AG10803 (cell line): ENCODE results near the gene GLIPR2.

ENCODE experiments used
- DNase-seq: peaks from one replicate; pipeline ENCODE4 v3.0.0; 2010; ENCODE audit warnings: low read depth
- H3K4me3 ChIP-seq: 2 replicates; pipeline ENCODE4 v1.5.1; 2011; ENCODE audit warnings: mild to moderate bottlenecking, low read length, control low read depth
- CTCF ChIP-seq: conservative IDR thresholded peaks from 2 replicates; pipeline ENCODE4 v1.5.1; 2011; ENCODE audit warnings: mild to moderate bottlenecking, low read length, control low read depth, inconsistent platforms

The GLIPR2 gene

GRCh38 chr9:36099718-36100117 lies 36.8 kb upstream of the GLIPR2 start:
- no peak overlapping the region for H3K4me3 ChIP-seq
- DNase-seq = no peak
- no peak for TF ChIP-seq CTCF

GRCh38 chr9:36100532-36100931 lies 36.0 kb upstream of the GLIPR2 start:
- no peak overlapping the region for H3K4me3 ChIP-seq
- DNase-seq = peak; percentile 80
- peak; percentile 58 for TF ChIP-seq CTCF

- peak; percentile 99 for DNase-seq
- no peak for TF ChIP-seq CTCF
- H3K4me3 ChIP-seq = no peak overlapping the region
These were observed 34.4 kb upstream of the GLIPR2 start for GRCh38 chr9:36101916-36102741.

GRCh38 chr9:36102742-36103495 lies 33.6 kb upstream of the GLIPR2 start:
- peak; percentile 67 for DNase-seq
- no peak overlapping the region for H3K4me3 ChIP-seq
- peak; percentile 52 for TF ChIP-seq CTCF

GRCh38 chr9:36109071-36109470 lies 27.5 kb upstream of the GLIPR2 start:
- no peak for TF ChIP-seq CTCF
- DNase-seq = no peak
- no peak overlapping the region for H3K4me3 ChIP-seq

GRCh38 chr9:36110434-36110833 lies 26.1 kb upstream of the GLIPR2 start:
- H3K4me3 ChIP-seq = no peak overlapping the region
- no peak; the same call in 1 of the 2 replicates for TF ChIP-seq CTCF
- no peak for DNase-seq

- no peak overlapping the region for H3K4me3 ChIP-seq
- DNase-seq = no peak
- TF ChIP-seq CTCF = no peak
These were observed 24.0 kb upstream of the GLIPR2 start for GRCh38 chr9:36112516-36112915.
